A549 (cell line): ENCODE results near the gene CHRNB1. TPM values are rescaled to one million over a fixed set of nuclear protein-coding genes. Genes with fewer than 3 reads are reported as not detected.
A peak's percentile ranks its signal among the peaks of the same experiment; 100 is the strongest.
"Not testable (repeated sequence)": the region's sequence is repeated elsewhere in the genome, so short reads cannot be mapped to it uniquely, and the experiment has no call there.

Source experiments
- ATAC-seq, 2 experiments: fragments of 200-7000 bp in 1 of 2; fragments of >200 bp in 1 of 2; cut with Nextera tagmentation in 1 of 2; cut with Tn5 transposase in 1 of 2; 3 replicates each; pipeline versions ENCODE4 v1.8.0 to v1.9.1; 2018 to 2020; ENCODE audit warnings: mild to moderate bottlenecking in 1 of 2, moderate library complexity in 1 of 2
- CTCF ChIA-PET: fragments of 300-600 bp; sonication (Branson Sonifier 250); formaldehyde crosslinking; extraction: SDS; loops from one replicate; lab custom pipeline; 2021; ENCODE audit warnings: antibody characterized with exemption, inconsistent platforms; lab: Yijun Ruan, JAX
- POLR2A ChIA-PET: fragments of 350-600 bp; formaldehyde crosslinking; extraction: SDS; loops from one replicate; lab custom pipeline; 2021; ENCODE audit warnings: antibody characterized with exemption, inconsistent platforms; lab: Yijun Ruan, JAX
- DNase-seq, 2 experiments: peaks; one replicate each; pipeline versions ENCODE4 v3.0.0 to v3.0.0-alpha.2; 2011 to 2016; ENCODE audit warnings: low read depth in 1 of 2, low spot score in 1 of 2
- FAIRE-seq: peaks from 2 replicates; lab custom pipeline; 2011; peaks lifted over from hg19 to GRCh38; lab: Jason Lieb, UNC
- H3K27ac ChIP-seq, 2 experiments: fragments of >200 bp; sonication (Bioruptor Twin); formaldehyde crosslinking; 3 replicates each; pipeline ENCODE4 v1.5.1; 2016 to 2017
- H3K4me1 ChIP-seq: fragments of >200 bp; sonication (Bioruptor Twin); formaldehyde crosslinking; 3 replicates; pipeline ENCODE4 v1.6.1; 2016
- H3K4me2 ChIP-seq: fragments of >200 bp; sonication (Bioruptor Twin); formaldehyde crosslinking; 3 replicates; pipeline ENCODE4 v1.6.1; 2016
- H3K4me3 ChIP-seq: fragments of >200 bp; sonication (Bioruptor Twin); formaldehyde crosslinking; 3 replicates; pipeline ENCODE4 v1.5.1; 2016
- H3K9me3 ChIP-seq: fragments of >200 bp; sonication (Bioruptor Twin); formaldehyde crosslinking; 3 replicates; pipeline ENCODE4 v1.6.1; 2016
- CEBPB ChIP-seq, 2 experiments: fragments of >200 bp in 1 of 2; sonication (Bioruptor Twin) in 1 of 2; formaldehyde crosslinking in 1 of 2; IDR thresholded peaks; 2 replicates each; pipeline ENCODE4 v1.6.1; 2012 to 2016
- CHD4 ChIP-seq: fragments of 200-600 bp; sonication (generic); IDR thresholded peaks from 2 replicates; pipeline ENCODE4 v1.6.1; 2016; ENCODE audit warnings: antibody characterized with exemption, mild to moderate bottlenecking, borderline replicate concordance
- FOSB ChIP-seq: fragments of 250-450 bp; sonication (Bioruptor Pico); IDR thresholded peaks from 2 replicates; pipeline ENCODE4 v1.5.0; 2020; ENCODE audit warnings: mild to moderate bottlenecking, moderate library complexity
- FOXS1 ChIP-seq: fragments of 250-450 bp; sonication (Bioruptor Pico); IDR thresholded peaks from 2 replicates; pipeline ENCODE4 v1.5.0; 2020; ENCODE audit warnings: mild to moderate bottlenecking, moderate library complexity
- HES2 ChIP-seq: fragments of >200 bp; sonication (Bioruptor Twin); formaldehyde crosslinking; IDR thresholded peaks from 2 replicates; pipeline ENCODE4 v1.6.1; 2016
- HEYL ChIP-seq: fragments of 250-450 bp; sonication (Bioruptor Pico); IDR thresholded peaks from 2 replicates; pipeline ENCODE4 v1.8.0; 2021; ENCODE audit warnings: mild to moderate bottlenecking, moderate library complexity
- HOXB13 ChIP-seq: fragments of 250-450 bp; sonication (Bioruptor Pico); IDR thresholded peaks from 2 replicates; pipeline ENCODE4 v1.5.0; 2020; ENCODE audit warnings: low read depth, mild to moderate bottlenecking, moderate library complexity
- JUN ChIP-seq, 2 experiments: fragments of >200 bp; sonication (Bioruptor Twin); formaldehyde crosslinking; IDR thresholded peaks; 2 replicates in 1 of 2; 3 replicates in 1 of 2; pipeline ENCODE4 v1.6.1; 2016 to 2017
- JUNB ChIP-seq: fragments of >200 bp; sonication (Bioruptor Twin); formaldehyde crosslinking; IDR thresholded peaks from 2 replicates; pipeline ENCODE4 v1.6.1; 2016
- KDM1A ChIP-seq: fragments of 200-600 bp; sonication (generic); IDR thresholded peaks from 2 replicates; pipeline ENCODE4 v1.6.1; 2016; ENCODE audit warnings: low read depth, mild to moderate bottlenecking
- MAZ ChIP-seq: fragments of 150-350 bp; IDR thresholded peaks from 2 replicates; pipeline ENCODE4 v1.6.1; 2014; ENCODE audit warnings: antibody characterized with exemption, low read depth, low read length, borderline replicate concordance
- NFE2L2 ChIP-seq: fragments of 150-350 bp; conservative IDR thresholded peaks from 2 replicates; pipeline ENCODE4 v1.6.1; 2014; ENCODE audit warnings: low read length
- NPAS2 ChIP-seq: fragments of 250-450 bp; sonication (Bioruptor Pico); IDR thresholded peaks from 2 replicates; pipeline ENCODE4 v1.8.0; 2022; ENCODE audit warnings: mild to moderate bottlenecking, moderate library complexity, borderline replicate concordance
- PHF8 ChIP-seq: fragments of 200-600 bp; sonication (generic); IDR thresholded peaks from 2 replicates; pipeline ENCODE4 v1.6.1; 2016; ENCODE audit warnings: low read depth, mild to moderate bottlenecking, antibody characterized with exemption, moderate library complexity, borderline replicate concordance
- RARB ChIP-seq: fragments of 250-450 bp; sonication (Bioruptor Pico); IDR thresholded peaks from 2 replicates; pipeline ENCODE4 v1.8.0; 2021; ENCODE audit warnings: mild to moderate bottlenecking, moderate library complexity
- ZFP36 ChIP-seq: fragments of 450-650 bp; IDR thresholded peaks from 2 replicates; pipeline ENCODE4 v1.6.1; 2014; ENCODE audit warnings: borderline replicate concordance; ENCODE audit not compliant: partially characterized antibody
- ZNF302 ChIP-seq: fragments of 250-450 bp; sonication (Bioruptor Pico); IDR thresholded peaks from 2 replicates; pipeline ENCODE4 v1.9.0; 2021; ENCODE audit warnings: inconsistent platforms, mild to moderate bottlenecking, moderate library complexity
- WGBS: methylation state at CpG from one replicate; pipeline ENCODE4 v1.1.6; 2017; ENCODE audit errors: missing lambda C conversion rate; 5-methylcytosine and 5-hydroxymethylcytosine counted together
- polyA plus RNA-seq, 4 experiments: library from polyadenylated mRNA; depleted of rRNA in 3 of 4; stranded (reverse); fragments of >200 nt; fragmentation: RNase III in 1 of 4; extraction: RNeasy Plus Mini Kit Qiagen cat#74134 plus additional on column Dnase treatment in 1 of 4; gene quantifications; 2 replicates in 3 of 4; 3 replicates in 1 of 4; pipeline ENCODE4 v1.2.3, GENCODE V29; 2011 to 2017
- TF ChIP-seq, protein P1 (sequence below): fragments of 150-350 bp; IDR thresholded peaks from 2 replicates; pipeline ENCODE4 v1.6.1; 2014; ENCODE audit warnings: low read depth, mild to moderate bottlenecking, low read length
- TF ChIP-seq, protein P2 (sequence below): IDR thresholded peaks from 2 replicates; pipeline ENCODE4 v1.6.1; 2012; ENCODE audit warnings: low read depth, borderline replicate concordance
- TF ChIP-seq, protein P3 (sequence below): IDR thresholded peaks from 2 replicates; pipeline ENCODE4 v1.6.1; 2012
- TF ChIP-seq, protein P4 (sequence below): fragments of 250-450 bp; sonication (Bioruptor Pico); IDR thresholded peaks from 2 replicates; pipeline ENCODE4 v1.5.0; 2020; ENCODE audit warnings: low read depth, mild to moderate bottlenecking, moderate library complexity

CHRNB1 gene
- polyA plus RNA-seq, 2 of the 4 experiments (the other 2 are of a cell fraction), result 6.5 to 8.4 TPM

GRCh38 chr17:7469843-7470242 lies 25.0 kb downstream of the CHRNB1 start:
- not testable (repeated sequence) for H3K4me3 ChIP-seq, FAIRE-seq, ATAC-seq, H3K4me2 ChIP-seq, H3K9me3 ChIP-seq, DNase-seq, H3K27ac ChIP-seq
- peak in 1 of 2 experiments; percentile 34; a peak in 2 of 4 replicates for TF ChIP-seq CEBPB (IDR thresholded peaks at IDR 0.05)
- WGBS, result 94% methylated on average over 12 of the region's 12 CpGs
- peaks cover 24% of the 10 kb centered on the region for H3K4me1 ChIP-seq
- CTCF ChIA-PET, result interaction anchor here (1.1 to 30.1 kb wide), 8 partner anchors 10 to 219 kb away, joined by 3 to 342 read pairs (median 4); partner anchors contain the start of genes CHRNB1, FGF11, TMEM102 and WRAP53
- POLR2A ChIA-PET, result interaction anchor here (2.3 kb wide), 1 partner anchor 14 kb away, joined by 8 read pairs; the partner anchor contains the start of gene POLR2A

- not testable (repeated sequence) for H3K4me2 ChIP-seq, H3K27ac ChIP-seq, H3K9me3 ChIP-seq, H3K4me3 ChIP-seq, DNase-seq, ATAC-seq, FAIRE-seq
- CTCF ChIA-PET, result interaction anchor here (0.7 to 30.1 kb wide), 8 partner anchors 10 to 218 kb away, joined by 3 to 342 read pairs (median 4); partner anchors contain the start of genes CHRNB1, FGF11, TMEM102 and WRAP53
- POLR2A ChIA-PET, result interaction anchor here (2.3 kb wide), 1 partner anchor 14 kb away, joined by 8 read pairs; the partner anchor contains the start of gene POLR2A
- peaks cover 24% of the 10 kb centered on the region for H3K4me1 ChIP-seq
- whole genome bisulfite sequencing, result 92% methylated on average over 8 of the region's 8 CpGs
These were observed 25.7 kb downstream of the CHRNB1 start for GRCh38 chr17:7470457-7470973.

DNA sequence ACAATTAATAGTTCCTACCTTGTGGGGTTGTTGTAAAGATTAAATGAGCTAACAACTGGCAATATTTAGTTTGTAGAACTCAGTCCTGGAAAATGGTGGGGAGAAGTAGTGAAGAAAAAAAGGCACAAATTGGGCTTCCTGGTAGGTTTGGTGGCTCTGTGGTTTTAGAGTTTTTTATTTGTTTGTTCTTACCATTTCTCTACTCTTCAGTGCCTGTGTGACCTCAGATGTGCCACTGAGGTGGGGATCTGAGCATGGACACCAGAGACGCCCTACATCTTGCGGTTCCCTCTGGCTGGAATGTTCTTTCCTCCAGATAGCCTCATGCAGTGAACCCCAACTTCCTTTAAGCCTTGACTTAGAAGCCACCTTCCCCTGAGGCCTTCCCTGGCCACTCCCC lies 26.9 kb downstream of the CHRNB1 start:
- ATAC-seq (no peak), FAIRE-seq (no peak), DNase-seq (no peak)
- ChIA-PET POLR2A (interaction anchor here (2.3 kb wide), 1 partner anchor 12 kb away, joined by 8 read pairs; the partner anchor contains the start of gene POLR2A), CTCF (interaction anchor here (1.1 to 30.1 kb wide), 3 partner anchors 10 to 89 kb away, joined by 3 to 342 read pairs (median 13); partner anchors contain the start of genes CHRNB1, FGF11 and TMEM102)
- no peaks in the 10 kb centered on the region for H3K9me3 ChIP-seq
- H3K27ac ChIP-seq, result 0 out of 6 replicates have a peak overlapping the region, but pooled peaks of 1 of the 2 experiments have one; percentile 1
- 92% methylated on average over 2 of the region's 2 CpGs for WGBS
- H3K4me3 ChIP-seq, result no peak overlapping the region
- no peak overlapping the region for H3K4me2 ChIP-seq
- TF ChIP-seq, protein P1, sequence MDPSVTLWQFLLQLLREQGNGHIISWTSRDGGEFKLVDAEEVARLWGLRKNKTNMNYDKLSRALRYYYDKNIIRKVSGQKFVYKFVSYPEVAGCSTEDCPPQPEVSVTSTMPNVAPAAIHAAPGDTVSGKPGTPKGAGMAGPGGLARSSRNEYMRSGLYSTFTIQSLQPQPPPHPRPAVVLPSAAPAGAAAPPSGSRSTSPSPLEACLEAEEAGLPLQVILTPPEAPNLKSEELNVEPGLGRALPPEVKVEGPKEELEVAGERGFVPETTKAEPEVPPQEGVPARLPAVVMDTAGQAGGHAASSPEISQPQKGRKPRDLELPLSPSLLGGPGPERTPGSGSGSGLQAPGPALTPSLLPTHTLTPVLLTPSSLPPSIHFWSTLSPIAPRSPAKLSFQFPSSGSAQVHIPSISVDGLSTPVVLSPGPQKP, result no peak
- TF ChIP-seq JUN (IDR thresholded peaks at IDR 0.05), result no peak
- TF ChIP-seq ZFP36, result no peak
- no peak for TF ChIP-seq PHF8
- no peak for TF ChIP-seq HOXB13 (CRISPR knock-in tag)
- no peak for TF ChIP-seq ZNF302 (CRISPR knock-in tag)
- TF ChIP-seq RARB, result no peak
- no peak for TF ChIP-seq MAZ
- TF ChIP-seq, protein P2, sequence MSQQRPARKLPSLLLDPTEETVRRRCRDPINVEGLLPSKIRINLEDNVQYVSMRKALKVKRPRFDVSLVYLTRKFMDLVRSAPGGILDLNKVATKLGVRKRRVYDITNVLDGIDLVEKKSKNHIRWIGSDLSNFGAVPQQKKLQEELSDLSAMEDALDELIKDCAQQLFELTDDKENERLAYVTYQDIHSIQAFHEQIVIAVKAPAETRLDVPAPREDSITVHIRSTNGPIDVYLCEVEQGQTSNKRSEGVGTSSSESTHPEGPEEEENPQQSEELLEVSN, result no peak
- TF ChIP-seq, protein P3, sequence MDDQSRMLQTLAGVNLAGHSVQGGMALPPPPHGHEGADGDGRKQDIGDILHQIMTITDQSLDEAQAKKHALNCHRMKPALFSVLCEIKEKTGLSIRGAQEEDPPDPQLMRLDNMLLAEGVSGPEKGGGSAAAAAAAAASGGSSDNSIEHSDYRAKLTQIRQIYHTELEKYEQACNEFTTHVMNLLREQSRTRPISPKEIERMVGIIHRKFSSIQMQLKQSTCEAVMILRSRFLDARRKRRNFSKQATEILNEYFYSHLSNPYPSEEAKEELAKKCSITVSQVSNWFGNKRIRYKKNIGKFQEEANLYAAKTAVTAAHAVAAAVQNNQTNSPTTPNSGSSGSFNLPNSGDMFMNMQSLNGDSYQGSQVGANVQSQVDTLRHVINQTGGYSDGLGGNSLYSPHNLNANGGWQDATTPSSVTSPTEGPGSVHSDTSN, result no peak
- TF ChIP-seq FOXS1 (CRISPR knock-in tag), result no peak
- no peak for TF ChIP-seq HES2
- TF ChIP-seq KDM1A, result no peak
- TF ChIP-seq NPAS2, result no peak
- TF ChIP-seq FOSB, result no peak
- no peak for TF ChIP-seq HEYL (CRISPR knock-in tag)
- no peak for TF ChIP-seq NFE2L2
- TF ChIP-seq, protein P4, sequence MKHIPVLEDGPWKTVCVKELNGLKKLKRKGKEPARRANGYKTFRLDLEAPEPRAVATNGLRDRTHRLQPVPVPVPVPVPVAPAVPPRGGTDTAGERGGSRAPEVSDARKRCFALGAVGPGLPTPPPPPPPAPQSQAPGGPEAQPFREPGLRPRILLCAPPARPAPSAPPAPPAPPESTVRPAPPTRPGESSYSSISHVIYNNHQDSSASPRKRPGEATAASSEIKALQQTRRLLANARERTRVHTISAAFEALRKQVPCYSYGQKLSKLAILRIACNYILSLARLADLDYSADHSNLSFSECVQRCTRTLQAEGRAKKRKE (CRISPR knock-in tag), result no peak
- TF ChIP-seq CHD4, result no peak
- no peak for TF ChIP-seq JUNB
- H3K4me1 ChIP-seq, result peaks cover 28% of the 10 kb centered on the region

GRCh38 chr17:7474767-7475166 lies 29.9 kb downstream of the CHRNB1 start:
- ChIA-PET POLR2A (interaction anchor here (1.7 kb wide), 1 partner anchor 10 kb away, joined by 10 read pairs; the partner anchor contains the start of gene POLR2A), CTCF (interaction anchor here (1.5 to 3.6 kb wide), 6 partner anchors 13 to 119 kb away, joined by 3 to 33 read pairs (median 10); no protein-coding TSS in a partner anchor)
- peaks cover 26% of the 10 kb centered on the region for H3K4me1 ChIP-seq
- not testable (repeated sequence) for H3K9me3 ChIP-seq, H3K4me2 ChIP-seq, ATAC-seq, H3K27ac ChIP-seq, H3K4me3 ChIP-seq, DNase-seq, FAIRE-seq
- WGBS, result 95% methylated on average over 8 of the region's 8 CpGs
